Vagina (tissue), 2 donors: ENCODE data around the gene LPGAT1.

Experiments
- POLR2A ChIP-seq, 2 donors: fragments of 450-650 bp; IDR thresholded peaks; one replicate each; pipeline ENCODE4 v1.6.1; 2017; ENCODE audit warnings: antibody characterized with exemption in 2 of 2, mild to moderate bottlenecking in 2 of 2, moderate library complexity in 2 of 2
- POLR2AphosphoS5 ChIP-seq, 2 donors: sonication (generic); formaldehyde crosslinking; IDR thresholded peaks; one replicate each; pipeline ENCODE4 v1.9.0; 2017; ENCODE audit warnings: antibody characterized with exemption in 2 of 2, mild to moderate bottlenecking in 2 of 2, low read depth in 1 of 2; ENCODE audit not compliant: insufficient read depth in 1 of 2
- TF ChIP-seq, protein P1 (sequence below), 3 experiments: fragments of 450-650 bp in 2 of 3; fragments of 200-600 bp in 1 of 3; sonication (generic) in 1 of 3; IDR thresholded peaks; one replicate each; pipeline ENCODE4 v1.5.1; 2017 to 2019; ENCODE audit warnings: antibody characterized with exemption in 3 of 3, mild to moderate bottlenecking in 2 of 3, moderate library complexity in 2 of 3

- TF ChIP-seq, protein P1, sequence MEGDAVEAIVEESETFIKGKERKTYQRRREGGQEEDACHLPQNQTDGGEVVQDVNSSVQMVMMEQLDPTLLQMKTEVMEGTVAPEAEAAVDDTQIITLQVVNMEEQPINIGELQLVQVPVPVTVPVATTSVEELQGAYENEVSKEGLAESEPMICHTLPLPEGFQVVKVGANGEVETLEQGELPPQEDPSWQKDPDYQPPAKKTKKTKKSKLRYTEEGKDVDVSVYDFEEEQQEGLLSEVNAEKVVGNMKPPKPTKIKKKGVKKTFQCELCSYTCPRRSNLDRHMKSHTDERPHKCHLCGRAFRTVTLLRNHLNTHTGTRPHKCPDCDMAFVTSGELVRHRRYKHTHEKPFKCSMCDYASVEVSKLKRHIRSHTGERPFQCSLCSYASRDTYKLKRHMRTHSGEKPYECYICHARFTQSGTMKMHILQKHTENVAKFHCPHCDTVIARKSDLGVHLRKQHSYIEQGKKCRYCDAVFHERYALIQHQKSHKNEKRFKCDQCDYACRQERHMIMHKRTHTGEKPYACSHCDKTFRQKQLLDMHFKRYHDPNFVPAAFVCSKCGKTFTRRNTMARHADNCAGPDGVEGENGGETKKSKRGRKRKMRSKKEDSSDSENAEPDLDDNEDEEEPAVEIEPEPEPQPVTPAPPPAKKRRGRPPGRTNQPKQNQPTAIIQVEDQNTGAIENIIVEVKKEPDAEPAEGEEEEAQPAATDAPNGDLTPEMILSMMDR (IDR thresholded peaks at IDR 0.05) = no peak
- TF ChIP-seq POLR2A (IDR thresholded peaks at IDR 0.05) = no peak
- no peak for TF ChIP-seq POLR2AphosphoS5 (IDR thresholded peaks at IDR 0.05; ENCODE audit: insufficient read depth in 1 of 2, low read depth in 1 of 2)
Observed at GRCh38 chr1:211750599-211750998, 80.0 kb downstream of the LPGAT1 start.
